HG02981 (cell line): ENCODE measurements around the gene RASAL3.
"Not testable (repeated sequence)": the region's sequence is repeated elsewhere in the genome, so short reads cannot be mapped to it uniquely, and the experiment has no call there.

Source experiments
- ATAC-seq: cut with Tn5 transposase; IDR thresholded peaks from one replicate; pipeline ENCODE4 v1.9.1; 2021; ENCODE audit warnings: mild to moderate bottlenecking, moderate library complexity; ENCODE audit not compliant: unreplicated experiment

Gene RASAL3

GRCh38 chr19:15464394-15465385, at the start of gene RASAL3:
RASAL3 (minus strand) TSS chr19:15464544; CDS start chr19:15464358, 186 bp downstream.
- ATAC-seq, result no peak

DNA sequence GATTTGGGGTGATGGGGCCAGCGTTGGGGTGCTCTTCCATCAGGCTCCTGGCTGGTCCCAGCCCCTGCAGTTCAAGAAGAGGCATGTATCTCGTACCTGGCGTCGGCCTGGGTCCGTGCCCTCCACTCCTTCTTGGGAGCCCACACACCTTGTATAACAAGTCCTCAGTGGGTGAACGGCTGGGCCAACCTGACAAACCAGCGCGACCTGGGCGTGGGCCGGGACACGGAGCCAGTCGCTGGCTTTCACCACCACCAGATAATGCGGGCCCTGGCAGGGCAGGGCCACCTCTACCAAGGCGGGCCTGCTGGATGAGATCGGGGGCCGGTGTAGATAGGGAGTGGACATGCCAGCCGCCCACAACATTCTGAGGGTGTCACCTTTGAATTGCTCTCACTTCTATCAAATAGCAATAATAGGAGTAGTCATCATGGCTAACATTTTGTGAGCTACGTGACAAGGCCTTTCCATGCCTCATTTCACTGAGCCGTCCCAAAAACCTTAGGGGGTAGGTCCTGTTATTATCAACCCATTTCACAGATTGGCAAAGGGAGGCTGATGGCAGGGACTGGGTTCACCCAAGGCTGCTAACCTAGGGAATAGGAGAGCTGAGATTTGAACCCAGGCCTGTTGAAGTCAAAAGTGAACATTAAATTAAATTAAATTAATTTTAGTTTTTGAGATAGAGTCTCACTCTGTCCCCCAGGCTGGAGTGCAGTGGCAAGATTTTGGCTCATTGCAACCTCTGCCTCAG, 47.5 kb upstream of the RASAL3 start:
- no peak for ATAC-seq

GRCh38 chr19:15508035-15508710, 43.8 kb upstream of the RASAL3 start, which contains the start of gene CYP4F22:
CYP4F22 (plus strand) TSS chr19:15508525; CDS start chr19:15525337, 16,812 bp downstream.
- ATAC-seq, result no peak

DNA sequence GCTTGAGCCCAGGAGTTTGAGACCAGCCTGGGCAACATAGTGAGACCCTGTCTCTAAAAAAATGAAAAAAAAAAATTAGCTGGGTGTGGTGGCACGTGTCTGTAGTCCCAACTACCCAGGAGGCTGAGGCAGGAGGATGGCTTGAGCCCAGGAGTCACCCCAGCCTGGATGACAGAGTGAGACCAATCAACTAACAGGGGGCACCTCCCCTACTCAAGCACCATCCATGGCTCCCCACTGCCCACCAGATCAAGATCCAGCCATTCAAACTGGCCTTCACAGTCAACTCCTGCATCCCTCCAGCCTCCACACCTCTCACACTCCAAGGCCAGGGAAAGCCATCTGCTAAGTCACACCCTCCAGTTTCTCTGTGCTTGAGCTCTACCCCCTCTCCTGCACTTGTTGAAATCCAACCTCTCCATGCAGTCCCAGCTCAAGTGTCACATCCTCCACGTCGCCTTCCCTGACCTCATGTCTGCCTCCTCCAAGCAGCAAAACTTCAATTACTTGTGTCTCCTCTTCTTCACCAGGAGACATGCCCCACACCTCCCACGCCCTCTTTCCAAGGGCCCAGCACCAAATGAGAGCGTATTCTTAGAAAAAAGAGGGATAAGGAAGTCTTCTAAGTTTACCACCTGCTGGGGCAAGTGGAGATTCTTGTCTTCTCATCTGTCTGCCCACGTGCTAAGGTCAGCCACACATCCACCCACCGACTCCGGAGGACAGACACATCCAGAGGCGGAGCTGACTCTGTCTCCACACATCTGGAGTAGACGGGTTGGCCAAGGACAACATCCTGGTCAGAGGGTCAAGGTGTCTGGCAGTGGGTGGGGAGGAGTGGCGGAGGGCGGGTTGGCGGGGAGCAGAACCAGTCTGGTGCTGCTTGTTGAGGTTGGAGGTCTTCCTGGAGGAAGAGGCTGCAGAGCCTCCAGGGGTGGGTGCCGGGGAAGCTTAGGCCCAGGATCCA, 43.0 kb upstream of the RASAL3 start:
- ATAC-seq, result no peak

DNA sequence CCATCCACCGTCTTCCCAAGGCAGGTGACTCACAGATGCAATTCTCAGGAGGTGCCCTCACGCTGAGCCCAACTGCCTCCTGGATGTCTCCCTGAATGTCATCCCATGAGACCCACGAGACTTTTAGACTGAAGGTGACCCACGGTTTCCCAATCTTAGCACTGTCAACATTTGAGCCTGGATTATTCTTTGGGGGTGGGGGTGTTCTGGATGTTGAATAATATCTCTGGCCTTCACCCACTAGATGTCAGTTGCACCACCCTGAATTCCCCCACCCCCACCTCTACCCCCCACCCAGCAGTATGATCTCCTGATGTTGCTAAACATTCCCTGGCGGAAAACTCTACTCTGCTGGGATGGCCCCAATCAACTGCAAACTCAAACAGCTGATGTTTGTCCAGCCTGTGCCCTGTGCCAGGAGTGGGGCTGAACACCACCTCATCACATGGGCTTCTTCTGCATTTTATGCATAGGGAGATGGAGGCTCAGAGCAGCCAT, 41.8 kb upstream of the RASAL3 start:
- no peak for ATAC-seq

- ATAC-seq, result no peak
These were observed 37.9 kb upstream of the RASAL3 start for GRCh38 chr19:15502264-15502663.

DNA sequence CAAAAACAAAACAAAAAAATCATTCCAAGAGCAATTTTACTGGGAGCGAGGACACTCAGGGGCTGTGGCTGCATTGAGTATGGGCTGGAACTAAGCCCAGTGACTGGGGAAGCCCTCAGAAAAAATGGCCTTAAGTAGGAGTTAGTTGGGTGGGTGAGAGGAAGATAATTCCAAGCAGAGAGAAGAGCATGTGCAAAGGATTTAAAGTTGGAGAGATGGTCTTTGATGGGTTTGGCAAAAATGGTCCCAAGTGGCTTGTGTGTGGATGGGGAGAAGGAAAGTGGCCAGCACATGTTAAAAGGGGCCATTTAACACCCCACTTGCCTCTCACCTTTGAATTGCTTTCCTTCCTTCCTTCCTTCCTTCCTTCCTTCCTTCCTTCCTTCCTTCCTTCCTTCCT, 37.3 kb upstream of the RASAL3 start:
- ATAC-seq, result no peak

DNA sequence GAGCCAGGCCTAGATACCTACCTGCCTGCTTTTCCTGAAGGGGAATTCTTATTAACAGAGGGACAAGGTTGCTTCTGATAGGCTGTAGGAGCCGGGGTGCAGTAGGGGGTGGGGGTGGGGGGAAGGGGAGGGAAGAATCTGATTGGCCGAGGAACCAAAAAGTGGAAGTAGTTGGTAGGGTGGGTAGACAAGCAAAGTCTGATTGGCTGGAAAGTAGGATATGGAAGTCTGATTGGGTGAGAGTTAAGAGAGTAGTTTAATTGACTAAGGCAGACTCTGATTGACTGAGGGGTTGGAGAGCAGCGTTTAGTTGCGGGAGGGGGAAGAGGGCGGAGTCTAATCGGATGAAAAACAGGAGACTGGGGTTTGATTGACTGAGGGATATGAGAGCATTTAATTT, 34.6 kb upstream of the RASAL3 start:
- ATAC-seq, result no peak

DNA sequence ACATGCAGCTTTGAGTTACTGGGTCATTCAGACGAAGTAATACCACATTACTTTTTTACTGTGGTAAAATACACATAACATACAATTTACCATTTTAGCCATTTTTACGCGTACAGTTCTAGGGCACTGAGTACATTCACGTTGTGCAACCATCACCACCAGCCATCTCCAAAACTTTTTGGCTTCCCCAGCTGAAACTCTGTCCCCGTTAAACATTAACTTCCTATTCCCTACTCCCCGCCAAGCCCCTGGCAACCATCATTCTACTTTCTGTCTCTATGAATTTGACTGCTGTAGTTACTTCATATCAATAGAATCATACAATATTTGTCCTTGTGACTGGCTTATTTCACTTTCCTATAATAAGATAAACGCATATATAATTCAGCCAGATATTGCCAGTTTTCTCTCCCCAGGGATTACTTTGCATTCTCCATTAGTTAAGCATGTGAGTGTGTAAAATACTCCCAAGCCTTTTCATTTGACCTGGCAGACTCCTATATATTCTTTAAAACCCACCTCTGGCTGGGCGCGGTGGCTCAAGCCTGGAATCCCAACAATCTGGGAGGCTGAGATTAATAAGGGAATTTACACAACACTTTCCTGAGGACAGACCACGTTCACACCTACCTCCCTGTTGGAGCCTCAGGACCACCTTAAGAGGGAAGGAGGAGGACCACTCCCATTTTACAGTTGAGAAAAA, 34.0 kb upstream of the RASAL3 start:
- ATAC-seq, result no peak

DNA sequence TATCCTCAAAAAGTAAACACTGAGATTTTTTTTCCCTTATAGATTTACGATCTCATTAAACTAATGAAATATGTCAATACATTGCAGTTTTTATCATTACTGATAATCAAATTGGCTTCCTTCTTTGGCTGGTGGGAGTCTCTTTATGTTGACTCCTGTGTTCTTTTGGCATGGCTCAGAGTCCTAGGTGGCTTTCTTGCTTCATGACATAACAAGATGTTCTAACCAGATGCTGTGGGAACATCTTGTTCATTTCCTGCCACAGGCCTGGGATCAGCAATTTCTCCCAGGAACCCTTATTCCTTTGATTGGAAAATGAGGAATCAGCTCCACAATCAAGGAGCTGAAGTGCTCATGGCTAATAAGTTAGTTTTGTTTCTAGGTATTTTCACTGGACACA, 30.8 kb upstream of the RASAL3 start:
- ATAC-seq, result no peak

DNA sequence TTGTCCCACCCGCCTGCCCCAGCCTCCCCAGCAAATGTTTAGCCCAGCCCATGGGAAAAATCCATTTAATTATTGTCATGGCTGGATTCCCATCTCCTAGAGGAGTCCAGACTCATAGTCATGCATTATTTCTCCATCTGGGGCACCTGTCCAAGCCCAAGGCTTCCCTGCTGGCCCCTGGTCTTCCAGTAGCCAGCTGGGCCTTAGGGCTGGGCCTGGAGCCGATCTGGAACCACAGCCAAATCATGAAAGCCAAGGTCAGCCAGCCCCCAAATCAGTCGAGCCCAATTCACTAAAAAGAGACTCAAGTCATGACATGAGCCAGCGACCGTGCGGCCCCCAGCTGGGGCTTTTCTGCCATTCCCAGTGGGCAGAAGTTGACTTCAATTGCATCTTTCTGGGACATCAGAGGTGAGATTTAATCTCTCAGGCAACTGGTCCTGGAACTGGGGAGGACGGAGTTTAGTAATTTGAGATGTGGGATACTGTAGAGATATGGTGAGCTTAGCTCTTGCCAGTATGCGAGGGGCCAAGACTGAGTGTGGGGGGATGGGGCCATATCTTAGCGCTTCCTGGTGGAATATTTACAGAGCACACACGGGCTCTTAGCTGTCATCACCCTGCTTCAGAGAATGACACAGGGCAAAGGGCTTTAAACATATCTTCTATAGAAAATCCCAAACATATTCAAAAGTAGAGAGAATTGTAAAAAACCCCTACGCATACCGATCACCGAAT, 24.3 kb upstream of the RASAL3 start:
- ATAC-seq, result no peak

DNA sequence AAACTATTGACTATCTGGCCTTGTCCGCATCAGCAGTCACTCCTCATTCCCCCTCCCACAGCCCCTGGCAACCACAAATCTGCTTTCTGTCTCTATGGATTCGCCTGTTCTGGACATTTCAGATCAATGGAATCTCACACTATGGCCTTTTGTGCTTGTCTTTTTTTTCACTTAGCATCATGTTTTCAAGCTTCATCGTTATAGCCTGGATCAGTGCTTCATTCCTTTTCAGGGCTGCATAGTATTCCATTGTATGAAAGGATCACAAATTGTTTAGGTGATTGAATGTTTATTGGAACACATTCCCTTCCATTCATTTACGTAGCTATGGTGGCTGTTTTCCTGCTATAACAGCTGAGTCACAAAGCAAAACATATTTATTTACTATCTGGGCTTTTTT, 22.7 kb upstream of the RASAL3 start:
- no peak for ATAC-seq

DNA sequence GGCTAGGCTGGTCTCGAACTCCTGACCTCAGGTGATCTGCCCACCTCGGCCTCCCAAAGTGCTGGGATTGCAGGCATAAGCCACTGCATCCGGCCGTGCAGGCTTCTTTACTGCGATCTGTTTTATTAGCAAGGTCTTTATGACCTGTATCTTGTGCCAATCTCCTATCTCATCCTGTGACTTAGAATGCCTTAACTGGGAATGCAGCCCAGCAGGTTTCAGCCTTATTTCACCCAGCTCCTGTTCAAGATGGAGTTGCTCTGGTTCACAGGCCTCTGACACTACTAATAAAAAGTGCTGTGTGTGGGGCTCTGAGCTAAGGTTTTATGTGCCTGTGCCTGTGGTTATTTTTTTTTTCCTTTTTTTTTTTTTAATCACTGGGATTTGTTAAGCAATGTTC, 21.4 kb upstream of the RASAL3 start:
- ATAC-seq, result not testable (repeated sequence)

GRCh38 chr19:15480996-15481395, 16.7 kb upstream of the RASAL3 start:
- ATAC-seq, result not testable (repeated sequence)

GRCh38 chr19:15479391-15480345, 15.3 kb upstream of the RASAL3 start, which contains the start of gene PGLYRP2:
PGLYRP2 (minus strand) TSS chr19:15479501; CDS start chr19:15479371, 130 bp downstream.
- ATAC-seq, result no peak

DNA sequence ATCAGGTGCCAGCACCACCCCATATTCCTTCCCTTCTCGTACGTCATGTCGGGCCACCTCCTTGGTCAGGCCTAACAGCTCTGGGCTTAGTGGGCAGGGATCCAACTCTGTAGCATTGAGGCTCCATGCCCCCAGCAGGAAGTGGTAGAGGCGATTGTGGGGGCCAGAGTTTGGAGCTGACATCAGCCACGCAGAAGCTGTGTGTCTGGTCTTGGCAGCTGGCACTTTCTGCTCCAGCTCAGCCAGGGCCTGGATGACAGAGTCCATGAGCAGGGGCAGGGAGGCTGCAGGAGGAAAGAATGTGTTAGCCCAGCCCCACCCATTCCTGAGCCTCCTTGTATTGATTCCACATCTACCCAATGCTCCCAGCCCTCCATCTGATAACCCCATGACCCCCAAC, 12.0 kb upstream of the RASAL3 start:
- no peak for ATAC-seq

DNA sequence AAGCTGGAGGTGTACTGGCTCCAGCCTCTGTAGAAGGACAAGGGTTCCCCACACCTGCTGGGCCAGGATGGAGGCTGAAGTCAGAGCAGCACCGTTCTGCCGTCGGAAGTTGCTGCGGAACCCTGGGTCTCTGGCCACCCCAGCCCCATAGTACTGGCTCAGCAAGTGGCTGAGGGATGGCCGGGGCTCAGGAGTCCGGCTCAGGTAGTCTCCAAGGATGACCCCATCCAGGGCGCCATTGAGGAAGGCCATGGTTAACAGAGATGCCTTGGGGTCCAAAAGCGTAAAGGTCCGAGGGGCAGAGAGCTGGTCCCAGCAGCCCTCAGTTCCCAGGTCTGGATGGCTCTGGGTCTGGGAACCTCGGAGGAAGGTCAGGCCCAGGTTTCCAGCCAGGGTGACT, 11.3 kb upstream of the RASAL3 start:
- ATAC-seq, result no peak
